Islet precursor cell (in vitro differentiated cells): ENCODE measurements around the gene PNPLA7.
"Not testable (repeated sequence)": the region's sequence is repeated elsewhere in the genome, so short reads cannot be mapped to it uniquely, and the experiment has no call there.

Experiments
- DNase-seq: peaks from one replicate; pipeline ENCODE4 v3.0.0-alpha.2; 2018

The PNPLA7 gene

DNA sequence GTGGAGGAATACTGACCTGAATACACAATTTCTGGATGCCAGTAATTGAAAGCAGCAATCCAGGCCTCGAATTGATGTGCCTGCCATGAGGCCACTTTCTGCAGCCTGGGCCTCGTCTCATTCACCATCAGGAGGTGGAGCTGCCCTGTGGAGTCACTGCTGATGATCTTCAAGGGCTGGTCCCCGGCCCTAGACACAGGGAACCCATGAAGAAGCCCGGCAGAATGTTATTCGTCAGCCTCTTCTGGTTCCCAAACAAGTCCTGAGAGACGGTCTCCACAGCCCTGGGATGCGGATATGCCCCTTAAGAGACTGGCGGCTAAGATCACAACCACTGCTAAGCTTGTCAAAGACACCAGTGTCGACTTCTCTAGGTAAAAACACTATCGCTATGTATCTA is 24.0 kb upstream of the PNPLA7 start:
- no peak for DNase-seq

DNA sequence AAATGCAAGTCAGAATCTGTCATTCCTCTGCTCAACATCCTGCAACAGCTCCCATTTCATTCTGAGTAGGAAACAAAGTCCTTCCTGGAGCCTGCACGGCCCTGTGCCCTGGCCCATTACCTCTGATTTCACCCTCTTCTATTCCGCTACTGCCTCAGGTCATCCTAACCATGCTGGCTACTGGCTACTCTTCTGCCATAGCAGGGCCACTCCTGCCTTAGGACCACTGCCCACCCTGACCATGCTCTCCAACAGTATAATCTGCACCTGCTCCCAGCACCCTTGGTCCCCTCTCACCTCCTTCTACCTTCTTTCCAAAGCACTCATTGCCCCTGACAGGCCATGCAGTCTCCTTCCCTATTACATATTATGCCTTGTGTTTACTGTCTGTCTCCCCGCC is 20.4 kb upstream of the PNPLA7 start:
- DNase-seq = no peak

DNA sequence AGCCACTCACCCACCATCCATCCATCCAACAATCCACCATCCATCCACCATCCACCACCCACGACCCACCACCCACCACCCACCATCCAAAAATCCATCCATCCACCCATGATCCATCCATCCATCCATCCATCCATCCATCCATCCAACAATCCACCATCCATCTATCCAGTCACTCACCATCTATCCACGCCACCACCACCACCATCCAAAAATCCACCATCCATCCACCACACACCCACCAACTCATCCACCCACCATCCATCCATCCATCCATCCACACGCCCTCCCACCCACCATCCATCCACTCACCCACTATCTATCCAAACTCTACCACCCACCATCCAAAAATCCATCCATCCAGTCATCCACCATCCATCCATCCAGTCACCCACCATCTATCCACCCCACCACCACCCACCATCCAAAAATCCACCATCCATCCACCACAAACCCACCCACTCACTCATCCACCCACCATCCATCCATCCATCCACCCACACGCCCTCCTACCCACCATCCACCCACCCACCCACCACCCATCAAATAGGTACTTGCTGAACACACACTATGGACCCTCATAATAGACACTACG is 19.5 kb upstream of the PNPLA7 start:
- DNase-seq = no peak

DNA sequence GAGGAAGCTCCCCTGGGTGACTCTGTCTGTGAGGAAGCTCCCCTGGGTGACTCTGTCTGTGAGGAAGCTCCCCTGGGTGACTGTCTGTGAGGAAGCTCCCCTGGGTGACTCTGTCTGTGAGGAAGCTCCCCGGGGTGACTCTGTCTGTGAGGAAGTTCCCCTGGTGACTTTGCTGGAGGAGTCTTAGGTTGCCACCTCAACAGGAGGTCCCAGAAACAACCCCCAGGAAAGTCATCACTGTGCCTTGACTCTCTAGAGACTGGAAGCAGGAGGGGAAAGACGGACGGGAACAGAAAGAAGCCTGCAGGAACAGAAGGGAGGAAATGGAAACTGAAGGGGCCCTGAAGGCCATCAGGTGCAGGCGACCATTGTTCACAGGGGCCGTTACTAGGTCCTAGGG is 18.2 kb upstream of the PNPLA7 start:
- DNase-seq = not testable (repeated sequence)

DNA sequence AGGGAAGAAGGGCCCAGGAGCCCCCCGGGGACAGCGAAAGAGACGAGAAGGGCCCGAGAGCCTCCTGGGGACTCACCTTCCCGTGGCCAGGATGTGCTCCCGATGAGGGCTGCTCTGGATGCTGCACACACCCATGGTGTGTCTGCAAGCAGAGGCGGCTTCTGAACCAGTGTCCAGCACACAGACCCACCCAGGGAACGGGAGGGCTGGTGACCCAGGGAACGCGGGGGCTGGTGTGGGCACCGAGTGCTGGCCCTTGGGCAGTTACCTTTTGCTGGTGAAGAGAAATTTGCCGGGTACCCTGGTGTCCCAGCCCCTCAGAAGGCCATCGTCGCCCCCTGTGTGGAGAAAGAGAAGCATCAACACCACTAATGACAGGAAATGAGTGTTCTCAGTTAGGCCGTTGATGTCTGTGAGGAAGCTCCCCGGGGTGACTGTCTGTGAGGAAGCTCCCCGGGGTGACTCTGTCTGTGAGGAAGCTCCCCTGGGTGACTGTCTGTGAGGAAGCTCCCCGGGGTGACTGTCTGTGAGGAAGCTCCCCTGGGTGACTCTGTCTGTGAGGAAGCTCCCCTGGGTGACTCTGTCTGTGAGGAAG is 14.7 kb upstream of the PNPLA7 start:
- DNase-seq = no peak

DNA sequence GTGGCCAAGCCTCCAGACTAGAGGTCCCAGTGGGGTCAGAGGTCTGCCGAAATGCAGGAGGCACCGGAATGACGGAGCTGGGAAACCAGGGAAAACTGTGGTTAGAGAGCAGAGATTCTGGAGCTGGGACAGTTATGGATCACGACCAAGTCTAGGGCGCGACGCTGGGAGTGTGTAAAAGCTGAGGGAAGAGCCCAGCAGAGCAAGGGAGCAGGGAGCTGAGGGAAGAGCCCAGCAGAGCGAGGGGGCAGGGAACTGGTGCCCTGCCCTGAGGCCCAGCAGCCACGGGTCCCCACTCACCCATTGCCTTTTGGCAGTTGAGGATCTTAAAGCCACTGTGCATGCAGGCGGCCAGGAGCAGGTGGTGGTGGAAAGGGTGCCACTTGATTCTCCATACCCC is 13.9 kb upstream of the PNPLA7 start:
- DNase-seq = no peak

DNA sequence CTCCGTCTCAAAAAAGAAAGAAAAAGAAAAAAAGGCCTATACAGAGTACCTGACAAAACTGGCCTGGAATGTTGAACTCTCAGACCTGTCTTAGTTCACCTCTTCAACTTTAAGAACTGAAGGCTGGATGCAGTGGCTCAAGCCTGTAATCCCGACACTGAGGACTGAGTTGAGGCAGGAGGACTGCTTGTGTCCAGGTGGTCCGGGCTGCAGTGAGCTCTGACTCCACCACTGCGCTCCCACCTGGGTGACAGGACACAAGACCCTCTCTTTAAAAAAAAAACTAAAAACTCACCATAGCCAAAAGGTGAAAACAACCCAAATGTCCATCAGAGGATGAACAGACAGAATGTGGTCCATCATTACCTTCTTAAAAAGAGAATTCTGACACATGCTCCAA is 7.9 kb upstream of the PNPLA7 start:
- DNase-seq = no peak

DNA sequence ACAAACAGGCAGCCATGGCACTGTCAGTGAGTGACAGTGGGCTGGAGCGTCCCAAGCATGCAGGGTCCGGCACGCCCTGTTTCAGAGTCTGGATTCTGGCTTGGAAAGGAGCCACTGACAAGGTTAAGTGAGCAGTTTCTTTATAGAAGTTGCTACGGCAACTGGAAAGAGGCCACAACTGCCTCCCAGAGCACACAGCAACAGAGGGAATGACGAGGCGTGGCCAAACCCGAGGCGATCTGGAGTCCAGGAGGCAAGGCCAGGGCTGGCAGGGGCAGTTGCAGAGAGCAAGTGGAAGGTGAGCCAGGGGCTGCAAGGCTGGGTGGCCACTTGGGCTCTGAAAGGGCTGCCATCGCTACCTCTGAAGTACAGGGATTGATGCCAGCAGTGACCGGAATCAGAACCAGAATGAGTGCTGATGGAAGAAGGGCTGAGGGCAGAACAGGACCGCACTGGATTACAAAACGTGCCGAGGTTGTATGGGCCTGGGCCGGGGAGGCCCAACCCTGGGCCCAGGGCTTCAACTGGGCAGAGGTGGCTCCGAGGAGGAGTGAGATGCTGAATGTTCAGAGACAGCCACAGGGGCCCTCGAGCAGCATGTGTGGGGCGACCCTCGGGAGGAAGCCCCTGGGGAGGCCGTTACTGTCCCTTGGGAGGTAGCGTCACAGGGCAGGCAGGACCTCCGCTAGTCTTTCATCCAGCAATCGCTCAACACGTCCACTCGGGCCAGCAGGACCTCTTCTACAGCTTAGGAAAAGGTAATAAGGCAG is 6.1 kb upstream of the PNPLA7 start:
- DNase-seq = no peak

DNA sequence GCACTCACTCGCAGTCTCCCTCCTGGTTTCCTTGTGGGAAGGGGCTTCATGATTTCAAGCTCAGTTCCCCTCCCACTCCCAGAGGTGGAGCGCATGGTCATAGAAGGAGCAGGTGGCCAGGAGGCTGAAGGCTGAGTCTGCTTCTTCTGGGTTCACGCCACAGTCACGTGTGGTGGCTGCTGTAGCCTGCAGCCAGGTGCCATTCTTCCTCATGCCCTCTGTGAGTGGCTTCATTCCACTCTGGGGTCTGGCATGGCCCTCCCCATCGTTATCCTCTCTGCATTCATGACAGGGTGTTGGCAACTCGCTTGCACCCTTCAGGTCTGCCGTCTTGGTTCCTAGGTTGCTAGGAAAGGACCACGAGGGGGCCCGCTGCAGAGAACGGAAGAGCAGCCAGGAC is 5.0 kb upstream of the PNPLA7 start:
- no peak for DNase-seq

DNA sequence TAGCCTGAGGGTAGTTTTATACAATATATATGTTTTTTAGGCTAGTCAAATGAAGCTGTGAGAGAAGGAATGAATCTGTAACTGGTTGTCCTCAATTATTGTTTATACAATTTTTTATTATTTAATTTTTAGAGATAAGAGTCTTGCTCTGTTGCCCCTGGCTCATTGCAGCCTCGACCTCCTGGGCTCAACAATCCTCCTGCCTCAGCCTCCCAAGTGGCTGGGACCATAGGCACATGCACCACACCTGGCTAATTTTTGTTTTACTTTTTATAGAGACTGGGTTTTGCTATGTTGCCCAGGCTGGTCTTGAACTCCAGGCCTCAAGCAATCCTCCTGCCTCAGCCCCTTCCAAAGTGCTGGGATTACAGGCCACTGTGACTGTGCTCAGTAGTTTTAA is 4.1 kb upstream of the PNPLA7 start:
- no peak for DNase-seq

DNA sequence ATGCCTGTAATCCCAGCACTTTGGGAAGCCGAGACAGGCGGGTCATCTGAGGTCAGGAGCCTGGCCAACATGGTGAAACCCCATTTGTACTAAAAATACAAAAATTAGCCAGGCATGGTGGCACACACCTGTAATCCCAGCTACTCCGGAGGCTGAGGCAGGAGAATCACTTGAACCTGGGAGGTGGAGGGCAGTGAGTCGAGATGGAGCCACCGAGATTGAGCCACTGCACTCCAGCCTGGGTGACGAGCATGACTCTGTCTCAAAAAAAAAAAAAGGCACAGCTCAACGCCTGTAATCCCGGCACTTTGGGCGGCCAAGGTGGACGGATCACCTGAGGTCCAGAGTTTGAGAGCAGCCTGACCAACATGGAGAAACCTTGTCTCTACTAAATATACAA is 3.5 kb upstream of the PNPLA7 start:
- not testable (repeated sequence) for DNase-seq

DNA sequence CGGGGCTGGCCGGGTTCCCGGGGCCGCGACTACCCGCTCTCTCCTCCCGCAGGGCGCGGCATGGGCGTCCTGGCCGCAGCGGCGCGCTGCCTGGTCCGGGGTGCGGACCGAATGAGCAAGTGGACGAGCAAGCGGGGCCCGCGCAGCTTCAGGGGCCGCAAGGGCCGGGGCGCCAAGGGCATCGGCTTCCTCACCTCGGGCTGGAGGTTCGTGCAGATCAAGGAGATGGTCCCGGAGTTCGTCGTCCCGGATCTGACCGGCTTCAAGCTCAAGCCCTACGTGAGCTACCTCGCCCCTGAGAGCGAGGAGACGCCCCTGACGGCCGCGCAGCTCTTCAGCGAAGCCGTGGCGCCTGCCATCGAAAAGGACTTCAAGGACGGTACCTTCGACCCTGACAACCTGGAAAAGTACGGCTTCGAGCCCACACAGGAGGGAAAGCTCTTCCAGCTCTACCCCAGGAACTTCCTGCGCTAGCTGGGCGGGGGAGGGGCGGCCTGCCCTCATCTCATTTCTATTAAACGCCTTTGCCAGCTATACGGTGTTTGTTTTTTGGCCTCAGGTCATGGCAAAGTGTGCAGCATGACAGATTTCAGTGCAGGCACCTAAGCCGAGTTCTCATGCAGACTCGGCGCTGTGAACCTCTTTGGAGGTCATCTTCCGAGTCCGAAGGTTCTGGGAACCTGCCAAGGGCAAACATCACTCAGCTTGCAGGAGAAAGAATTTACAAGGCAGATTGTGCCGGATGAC is 2.0 kb upstream of the PNPLA7 start:
- DNase-seq = no peak

DNA sequence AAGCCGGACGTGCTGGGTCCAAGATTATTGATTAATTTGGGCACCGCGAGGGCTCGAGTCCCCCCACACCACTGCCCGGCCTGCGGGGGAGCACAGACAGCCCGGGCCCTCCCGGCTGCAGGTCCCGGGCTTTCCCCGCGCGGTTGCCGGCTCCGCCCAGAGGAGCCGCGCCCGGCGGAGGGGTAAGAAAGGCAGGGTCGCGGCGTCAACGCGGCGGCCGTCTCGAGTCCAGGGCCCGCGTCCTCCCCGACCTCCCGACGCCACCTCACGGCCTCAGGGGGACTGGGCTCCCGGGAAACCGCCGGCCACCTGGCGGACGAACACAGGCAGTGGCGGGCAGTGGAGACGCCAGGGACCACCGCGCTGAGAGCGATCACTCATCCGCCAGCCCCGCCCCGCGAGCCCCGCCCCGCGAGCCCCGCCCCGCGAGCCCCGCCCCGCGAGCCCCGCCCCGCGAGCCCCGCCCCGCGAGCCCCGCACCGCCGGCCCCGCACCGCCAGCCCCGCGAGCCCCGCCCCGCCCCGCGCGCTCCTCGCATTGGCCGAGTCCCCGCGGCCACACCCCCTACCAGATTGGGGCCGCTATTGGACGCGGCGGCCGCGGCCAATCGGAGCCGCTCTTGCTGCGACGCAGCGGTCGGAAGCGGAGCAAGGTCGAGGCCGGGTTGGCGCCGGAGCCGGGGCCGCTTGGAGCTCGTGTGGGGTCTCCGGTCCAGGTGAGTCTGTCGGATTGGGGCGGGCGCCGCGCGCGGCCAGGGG is 1.2 kb upstream of the PNPLA7 start, which contains the start of gene MRPL41:
Gene MRPL41 (plus strand): TSS at position 616 of the 758 bp plus-strand sequence. CDS start 203 bp downstream, outside the sequence.
- DNase-seq = peak; percentile 96

DNA sequence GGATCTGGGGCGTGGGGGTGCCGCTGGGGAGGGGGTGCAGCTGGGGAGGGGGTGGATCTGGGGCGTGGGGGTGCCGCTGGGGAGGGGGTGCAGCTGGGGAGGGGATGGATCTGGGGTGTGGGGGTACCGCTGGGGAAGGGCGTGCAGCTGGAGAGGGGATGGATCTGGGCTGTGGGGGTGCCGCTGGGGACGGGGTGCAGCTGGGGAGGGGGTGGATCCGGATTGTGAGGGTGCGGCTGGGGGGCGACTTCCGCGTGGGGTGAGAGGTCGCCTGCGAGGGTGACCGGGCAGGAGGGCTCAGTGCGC is 709 bp upstream of the PNPLA7 start:
- not testable (repeated sequence) for DNase-seq

DNA sequence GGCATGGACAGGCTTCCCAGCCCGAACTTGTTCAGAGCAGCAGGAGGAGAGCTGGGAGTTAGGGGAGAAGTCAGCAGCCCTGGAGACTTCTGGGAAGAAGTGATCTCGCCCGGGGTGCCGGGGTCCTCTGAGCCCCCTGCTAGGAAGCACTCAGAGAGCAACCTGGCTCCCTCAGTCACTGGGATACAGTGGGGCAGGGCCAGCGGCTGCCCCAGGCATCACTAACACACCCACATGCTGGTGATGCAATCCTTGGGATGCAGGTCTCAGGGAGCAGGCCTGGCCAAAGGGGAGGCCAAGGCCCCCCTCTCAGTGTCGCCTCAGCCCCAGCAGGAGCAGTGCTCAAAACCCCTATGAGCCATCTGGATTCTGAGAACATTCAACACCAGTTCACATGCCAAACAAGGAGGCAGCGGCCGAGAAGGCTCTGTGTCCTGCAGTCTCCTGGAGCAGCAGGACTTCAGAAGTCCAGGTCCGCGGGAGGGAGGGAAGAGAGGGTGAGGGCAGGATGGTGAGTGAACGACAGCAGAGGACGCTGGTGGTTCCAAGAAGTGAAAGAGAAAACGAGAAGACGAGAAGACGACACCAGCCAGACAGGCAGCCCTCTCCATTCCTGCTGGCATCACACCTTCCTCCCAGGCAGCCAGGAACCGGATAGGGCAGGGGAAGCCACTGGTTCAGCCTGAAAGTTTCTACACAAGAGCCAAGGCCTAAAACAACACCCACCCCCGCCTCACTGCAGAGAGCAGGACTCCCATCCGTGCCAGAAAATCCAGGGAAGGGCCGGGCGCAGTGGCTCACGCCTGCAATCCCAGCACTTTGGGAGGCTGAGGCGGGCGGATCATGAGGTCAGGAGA is 2.3 kb downstream of the PNPLA7 start:
- DNase-seq = no peak

DNA sequence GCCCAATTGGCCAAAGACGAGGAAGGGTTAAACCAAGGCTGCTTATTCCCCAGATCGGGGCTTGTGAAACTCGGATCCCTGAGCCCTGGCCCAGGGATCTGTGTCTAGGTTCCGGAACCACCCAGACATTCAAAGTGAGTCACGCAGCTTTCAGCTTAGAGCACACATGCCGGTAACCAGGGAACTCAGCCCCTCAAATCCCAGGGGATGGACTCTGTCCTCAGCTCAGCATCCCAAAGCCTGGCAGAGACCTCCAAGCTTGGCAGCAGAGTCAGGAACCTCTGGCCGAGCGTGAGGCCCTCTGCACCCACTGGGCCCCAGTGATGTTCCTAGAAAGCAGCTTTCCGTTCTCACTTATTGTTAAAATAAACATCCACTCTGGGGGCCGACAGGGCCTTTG is 5.1 kb downstream of the PNPLA7 start:
- no peak for DNase-seq

DNA sequence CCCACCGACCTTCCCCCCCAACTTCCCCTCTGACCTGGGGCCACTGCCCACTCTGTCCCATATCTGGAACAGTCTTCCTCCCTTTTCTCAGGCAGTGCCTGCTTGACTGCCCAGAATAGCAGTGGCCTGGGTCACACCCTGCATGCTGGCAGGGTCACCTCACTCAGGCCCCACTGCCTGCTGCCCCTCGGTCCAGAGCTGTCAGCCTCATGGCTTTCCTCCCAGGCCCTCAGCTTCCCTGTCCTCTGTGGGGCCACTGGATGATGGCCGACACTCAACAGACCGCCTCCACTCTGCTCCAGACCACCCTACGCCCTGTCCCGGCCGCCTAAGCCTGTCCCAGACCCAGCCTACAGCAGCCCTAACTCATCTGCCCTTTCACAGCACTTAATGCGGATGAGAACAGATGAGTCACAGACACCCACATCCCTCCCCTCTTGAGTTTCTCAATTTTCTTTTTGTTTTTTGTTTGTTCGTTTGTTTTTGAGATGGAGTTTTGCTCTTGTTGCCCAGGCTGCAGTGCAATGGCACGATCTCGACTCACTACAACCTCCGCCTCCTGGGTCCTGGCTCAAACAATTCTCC is 5.9 kb downstream of the PNPLA7 start:
- no peak for DNase-seq

DNA sequence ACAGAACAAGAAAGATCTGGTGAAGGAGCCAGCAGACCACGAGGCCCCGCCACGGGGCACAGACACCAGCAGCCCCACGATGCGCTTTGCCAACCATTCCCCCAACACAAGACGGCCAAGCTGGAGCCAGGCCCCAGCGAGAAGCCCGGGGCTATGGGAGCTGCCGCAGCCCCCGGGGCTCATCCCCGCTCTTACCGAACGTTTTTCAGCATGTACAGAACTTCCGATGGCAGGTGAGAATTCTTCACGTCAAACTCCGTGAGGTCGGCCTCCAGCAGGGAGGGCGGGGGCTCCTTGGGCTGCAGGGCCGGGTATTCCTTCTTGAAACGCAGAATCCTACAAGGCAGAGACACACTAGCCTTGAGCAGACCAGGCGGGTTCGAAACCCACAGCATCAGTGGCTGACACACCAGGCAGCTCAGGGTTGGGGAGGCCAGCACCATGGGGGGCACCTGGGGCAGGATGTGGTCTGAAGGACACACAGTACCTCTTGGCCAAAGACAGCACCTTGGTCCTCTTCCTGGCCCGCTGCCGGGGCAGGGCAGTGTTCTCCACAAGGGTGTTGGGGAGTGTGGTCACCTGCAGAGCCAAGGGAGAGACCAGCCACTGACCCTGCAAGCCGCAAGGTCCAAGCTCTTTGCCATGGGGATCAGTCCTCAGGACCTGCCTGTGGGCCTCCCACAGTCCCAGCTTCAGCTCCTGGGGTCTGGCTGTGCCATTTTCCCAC is 6.8 kb downstream of the PNPLA7 start:
- no peak for DNase-seq

DNA sequence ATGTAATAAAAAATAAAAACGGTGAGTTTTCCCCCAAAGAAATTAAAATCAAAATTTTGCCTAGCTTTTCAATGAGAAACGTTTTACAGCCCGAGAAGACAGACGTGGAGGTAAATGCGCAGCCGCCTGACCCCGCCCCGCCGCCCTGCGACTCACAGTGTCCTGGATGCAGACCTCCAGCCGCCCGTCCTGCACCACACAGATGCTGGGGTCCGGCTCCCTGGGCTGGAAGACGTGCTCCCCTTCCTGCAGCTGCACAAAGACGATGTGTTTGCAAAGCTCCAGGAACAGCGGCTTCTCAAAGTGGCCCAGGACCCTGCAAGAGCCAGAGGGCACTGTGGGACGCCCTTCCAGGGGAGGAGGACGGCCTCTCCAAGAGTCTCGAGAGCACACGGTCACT is 7.7 kb downstream of the PNPLA7 start:
- DNase-seq = no peak

DNA sequence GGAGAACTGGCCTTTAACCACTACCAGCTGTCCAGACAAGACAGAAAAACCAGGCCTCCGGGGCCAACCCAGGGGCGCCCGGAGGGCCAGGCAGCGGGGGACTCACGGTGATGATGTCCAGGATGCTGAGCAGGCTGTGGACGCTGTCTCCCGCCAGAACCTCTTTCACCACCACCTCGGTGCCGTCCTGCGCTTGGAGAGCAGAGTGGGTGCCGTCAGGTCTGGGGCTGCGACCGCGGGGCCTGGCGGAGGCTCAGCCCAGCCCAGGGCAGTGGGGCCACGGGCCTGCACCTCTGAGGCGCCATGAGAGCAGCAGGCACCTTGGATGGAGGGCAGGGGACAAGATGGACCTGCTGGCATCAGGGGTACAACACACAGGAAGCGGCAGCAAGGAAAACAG is 9.7 kb downstream of the PNPLA7 start:
- DNase-seq = no peak

DNA sequence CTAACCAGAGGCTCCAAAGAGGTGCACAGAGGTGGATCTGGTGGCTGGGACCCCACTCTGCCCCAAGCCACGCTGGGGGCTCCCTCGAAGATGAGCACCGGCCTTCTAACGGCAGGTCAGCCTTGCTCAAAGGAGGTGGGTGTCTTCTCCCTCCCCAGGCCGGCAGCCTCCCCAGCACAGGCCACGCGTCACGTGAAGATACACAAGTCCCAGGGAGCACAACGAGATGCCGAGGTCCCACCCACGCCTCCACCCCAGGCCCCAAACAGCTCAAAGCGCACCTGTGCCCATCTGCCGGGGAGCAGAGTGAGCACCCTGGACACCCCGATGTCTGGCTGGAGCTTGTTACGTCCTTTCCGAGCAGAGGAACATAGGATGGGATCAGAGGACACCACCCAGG is 12.1 kb downstream of the PNPLA7 start:
- no peak for DNase-seq
